PC-9 (cell line): Measurements from ENCODE around the gene RCOR1. TPM values are rescaled to one million over a fixed set of nuclear protein-coding genes. Genes with fewer than 3 reads are reported as not detected.

Experiments used
- BruUV-seq: library from RNA; stranded (reverse); fragments of 400-500 nt; replicated peaks from 2 replicates; lab custom pipeline; 2021; lab: Mats Ljungman, UMichigan
- CTCF ChIA-PET: fragments of 300-600 bp; sonication (Branson Sonifier 250); formaldehyde crosslinking; loops from one replicate; lab custom pipeline; 2022; ENCODE audit warnings: antibody characterized with exemption; lab: Charles Lee
- POLR2A ChIA-PET: fragments of 300-600 bp; sonication (Branson Sonifier 250); formaldehyde crosslinking; loops from one replicate; lab custom pipeline; 2022; ENCODE audit warnings: antibody characterized with exemption; ENCODE audit not compliant: unreplicated experiment; lab: Charles Lee
- DNase-seq, 2 experiments: peaks; one replicate each; pipeline versions ENCODE4 v3.0.0 to v3.0.0-alpha.2; 2015 to 2022; ENCODE audit warnings: mixed read lengths in 1 of 2
- H2AFZ ChIP-seq: fragments of 200-600 bp; sonication (generic); 2 replicates; pipeline ENCODE4 v1.8.1; 2017; ENCODE audit warnings: antibody characterized with exemption
- H3F3A ChIP-seq: fragments of 200-600 bp; sonication (generic); 2 replicates; pipeline ENCODE4 v1.8.1; 2017; ENCODE audit warnings: antibody characterized with exemption, mild to moderate bottlenecking, low read depth; ENCODE audit not compliant: insufficient read depth
- H3K27ac ChIP-seq: fragments of 200-600 bp; sonication (generic); 2 replicates; pipeline ENCODE4 v1.6.1; 2016; ENCODE audit warnings: mixed run types
- H3K27me3 ChIP-seq: fragments of 200-600 bp; sonication (generic); 2 replicates; pipeline ENCODE4 v1.6.1; 2016; ENCODE audit warnings: low read depth, mixed run types; ENCODE audit not compliant: insufficient read depth
- H3K36me3 ChIP-seq: fragments of 200-600 bp; sonication (generic); 2 replicates; pipeline ENCODE4 v1.6.1; 2016; ENCODE audit warnings: low read depth, mixed run types
- H3K4me1 ChIP-seq: fragments of 200-600 bp; sonication (generic); replicated peaks from 2 replicates; pipeline ENCODE4 v1.6.1; 2016; ENCODE audit warnings: mixed run types; ENCODE audit not compliant: insufficient read depth
- H3K4me2 ChIP-seq: fragments of 200-600 bp; sonication (generic); 2 replicates; pipeline ENCODE4 v1.6.1; 2017; ENCODE audit warnings: mixed run types
- H3K4me3 ChIP-seq: fragments of 200-600 bp; sonication (generic); 2 replicates; pipeline ENCODE4 v1.6.1; 2016; ENCODE audit warnings: mixed run types
- H3K79me2 ChIP-seq: fragments of 200-600 bp; sonication (generic); 2 replicates; pipeline ENCODE4 v1.6.1; 2017; ENCODE audit warnings: low read depth, mixed run types
- H3K9me2 ChIP-seq: fragments of 200-600 bp; sonication (generic); 2 replicates; pipeline ENCODE4 v1.8.1; 2017; ENCODE audit warnings: mild to moderate bottlenecking; ENCODE audit not compliant: insufficient read depth
- H3K9me3 ChIP-seq: fragments of 200-600 bp; sonication (generic); 2 replicates; pipeline ENCODE4 v1.8.1; 2016; ENCODE audit warnings: low read depth; ENCODE audit not compliant: insufficient read depth
- H4K20me1 ChIP-seq: fragments of 200-600 bp; sonication (generic); 2 replicates; pipeline ENCODE4 v1.8.1; 2017; ENCODE audit not compliant: insufficient read depth
- CTCF ChIP-seq: fragments of 200-600 bp; sonication (generic); conservative IDR thresholded peaks from 2 replicates; pipeline ENCODE4 v1.6.1; 2017; ENCODE audit warnings: mixed run types, antibody characterized with exemption, mild to moderate bottlenecking, moderate library complexity
- EZH2 ChIP-seq: fragments of 200-600 bp; sonication (generic); IDR thresholded peaks from 2 replicates; pipeline ENCODE4 v1.8.0; 2017; ENCODE audit warnings: antibody characterized with exemption, low read depth
- intact Hi-C: fragments of 100-400 bp; cut with micrococcal nuclease; formaldehyde crosslinking; loops from one replicate; pipeline ENCODE4 v1.10.0; 2022; ENCODE audit not compliant: unreplicated experiment
- total RNA-seq: library from RNA; stranded (reverse); gene quantifications from 2 replicates; pipeline ENCODE4 v1.2.3, GENCODE V29; 2021

Gene RCOR1
- total RNA-seq, 1 experiment from 2014 or later: 67.2 TPM

GRCh38 chr14:102554821-102555819, 37.3 kb upstream of the RCOR1 start:
- no peak for DNase-seq
- BruUV-seq: no TSS peak
- peaks cover 28% of the 10 kb centered on the region; the same call in 1 of the 2 replicates for H3F3A ChIP-seq
- CTCF ChIA-PET: interaction anchor here (0.6 kb wide), 1 partner anchor 407 kb away, joined by 3 read pairs; no protein-coding TSS in a partner anchor
- H3K36me3 ChIP-seq: no peaks in the 10 kb centered on the region
- H3K4me3 ChIP-seq: no peak overlapping the region
- no peaks in the 10 kb centered on the region for H3K27me3 ChIP-seq
- POLR2A ChIA-PET: no interaction called here
- H3K9me2 ChIP-seq: no peaks in the 10 kb centered on the region
- H3K4me2 ChIP-seq: no peak overlapping the region
- H2AFZ ChIP-seq: no peak overlapping the region
- no peak overlapping the region for H3K27ac ChIP-seq
- intact Hi-C loops: no loop called here
- H3K79me2 ChIP-seq: peaks cover 16% of the 10 kb centered on the region
- peaks cover 31% of the 10 kb centered on the region for H3K4me1 ChIP-seq
- no peak for TF ChIP-seq CTCF
- TF ChIP-seq EZH2: no peak
- no peaks in the 10 kb centered on the region for H4K20me1 ChIP-seq
- no peaks in the 10 kb centered on the region for H3K9me3 ChIP-seq

GRCh38 chr14:102556098-102556677, 36.3 kb upstream of the RCOR1 start:
- ChIA-PET POLR2A (no interaction called here), CTCF (no interaction called here)
- Histone ChIP-seq H3K36me3 (no peaks in the 10 kb centered on the region), H4K20me1 (no peaks in the 10 kb centered on the region), H3K27ac (no peak overlapping the region), H2AFZ (no peak overlapping the region), H3K27me3 (no peaks in the 10 kb centered on the region), H3F3A (peaks cover 18% of the 10 kb centered on the region; the same call in 1 of the 2 replicates), H3K4me1 (peaks cover 28% of the 10 kb centered on the region), H3K4me3 (no peak overlapping the region), H3K79me2 (peaks cover 16% of the 10 kb centered on the region), H3K9me3 (no peaks in the 10 kb centered on the region), H3K4me2 (no peak overlapping the region), H3K9me2 (no peaks in the 10 kb centered on the region)
- no TSS peak for BruUV-seq
- DNase-seq: no peak
- intact Hi-C loops: no loop called here
- TF ChIP-seq EZH2 (no peak), CTCF (no peak)

GRCh38 chr14:102557434-102558226, 34.8 kb upstream of the RCOR1 start:
- Histone ChIP-seq H2AFZ (no peak overlapping the region), H3K9me2 (no peaks in the 10 kb centered on the region), H4K20me1 (no peaks in the 10 kb centered on the region), H3K36me3 (no peaks in the 10 kb centered on the region), H3K9me3 (no peaks in the 10 kb centered on the region), H3K4me3 (no peak overlapping the region), H3K79me2 (peaks cover 15% of the 10 kb centered on the region), H3K27me3 (no peaks in the 10 kb centered on the region), H3K4me2 (no peak overlapping the region), H3F3A (peaks cover 11% of the 10 kb centered on the region; the same call in 1 of the 2 replicates), H3K27ac (no peak overlapping the region), H3K4me1 (peaks cover 14% of the 10 kb centered on the region)
- BruUV-seq: no TSS peak
- POLR2A ChIA-PET: no interaction called here
- CTCF ChIA-PET: interaction anchor here (0.5 kb wide), 1 partner anchor 43 kb away, joined by 9 read pairs; no protein-coding TSS in a partner anchor
- DNase-seq: no peak
- intact Hi-C loops: no loop called here
- TF ChIP-seq EZH2 (no peak), CTCF (no peak)
